ENCODE results near the gene IL36B. TPM values are rescaled to one million over a fixed set of nuclear protein-coding genes. Genes with fewer than 3 reads are reported as not detected.

Gene IL36B
- total RNA-seq, 2 experiments from 2014 or later = not detected

Other genes with a start within 250 kb of the IL36B start
- gene IL1B, start 216.1 kb downstream of the IL36B start, total RNA-seq = not detected
- not detected for gene IL37, start 141.7 kb downstream of the IL36B start, total RNA-seq
- not detected for gene IL36G, start 74.9 kb downstream of the IL36B start, total RNA-seq
- gene IL36A, start 47.4 kb downstream of the IL36B start, total RNA-seq = under 1 TPM; 0.29 to 0.53 TPM
- gene IL36RN, start 6.3 kb upstream of the IL36B start, total RNA-seq = not detected
- not detected for gene IL1F10, start 15.1 kb upstream of the IL36B start, total RNA-seq
- under 1 TPM in 1 of 2 experiments, not detected in 1; 0.31 TPM for gene IL1RN, start 74.7 kb upstream of the IL36B start, total RNA-seq
- 100 to 1,000 TPM; 394 to 404 TPM for gene PSD4, start 121.1 kb upstream of the IL36B start, total RNA-seq
- under 1 TPM; 0.21 to 0.55 TPM for gene PAX8, start 226.1 kb upstream of the IL36B start, total RNA-seq

Data from activated CD8-positive, alpha-beta T cell treated with anti-CD3 and anti-CD28 coated beads, Interleukin-2, amount 10 ng/mL, durations not matched to agents 7 days and 5 days (primary cell).